K562 (cell line): Measurements from ENCODE around the gene GMNN. TPM values are rescaled to one million over a fixed set of nuclear protein-coding genes. Genes with fewer than 3 reads are reported as not detected.

ENCODE experiments used
- ATAC-seq: fragments of 200-7000 bp; cut with Tn5 transposase; 3 replicates; pipeline ENCODE4 v1.9.1; 2020; ENCODE audit warnings: moderate library complexity
- BruUV-seq: library from RNA; stranded (reverse); fragments of 400-500 nt; replicated peaks from 2 replicates; lab custom pipeline; 2021; lab: Mats Ljungman, UMichigan
- CTCF ChIA-PET: fragments of 300-600 bp; formaldehyde crosslinking; extraction: SDS; loops from one replicate; lab custom pipeline; 2021; ENCODE audit warnings: low intra/inter-chr PET ratio; lab: Yijun Ruan, JAX
- POLR2A ChIA-PET: fragments of 300-600, 350-650 bp; sonication (Branson Sonifier 250); formaldehyde crosslinking; extraction: SDS; loops from one replicate; lab custom pipeline; 2021; ENCODE audit warnings: antibody characterized with exemption, inconsistent platforms; lab: Yijun Ruan, JAX
- DNase-seq, 4 experiments: peaks; one replicate each; pipeline versions ENCODE4 v3.0.0 to v3.0.0-alpha.2; 2011 to 2018; ENCODE audit warnings: low spot score in 3 of 4, mixed read lengths in 3 of 4; ENCODE audit errors: extremely low read depth in 1 of 4
- FAIRE-seq: peaks from 2 replicates; lab custom pipeline; 2011; peaks lifted over from hg19 to GRCh38; lab: Jason Lieb, UNC
- H2AFZ ChIP-seq: 2 replicates; pipeline ENCODE4 v1.6.0; 2011; ENCODE audit warnings: low read depth, low read length, control low read depth, inconsistent platforms
- H3K27ac ChIP-seq: fragments of 200-600 bp; 3 replicates; pipeline ENCODE4 v1.8.0; 2011; ENCODE audit warnings: low read depth, mild to moderate bottlenecking, control low read depth, inconsistent platforms, low read length, moderate library complexity, mixed read lengths; ENCODE audit errors: extremely low read depth
- H3K27me3 ChIP-seq, 2 experiments: fragments of 300-600 bp in 1 of 2; 2 replicates in 1 of 2; 3 replicates in 1 of 2; pipeline versions ENCODE4 v1.6.0 to v1.8.0; 2011; ENCODE audit warnings: inconsistent platforms in 2 of 2, low read length in 2 of 2, mild to moderate bottlenecking in 1 of 2, mixed read lengths in 1 of 2, moderate library complexity in 1 of 2; ENCODE audit not compliant: control insufficient read depth in 2 of 2, insufficient read depth in 2 of 2
- H3K36me3 ChIP-seq: fragments of 300-600 bp; 3 replicates; pipeline ENCODE4 v1.8.0; 2011; ENCODE audit warnings: mild to moderate bottlenecking, low read length, inconsistent platforms; ENCODE audit not compliant: control insufficient read depth, insufficient read depth
- H3K4me1 ChIP-seq, 2 experiments: fragments of 200-600 bp in 1 of 2; replicated peaks in 1 of 2; 2 replicates in 1 of 2; 3 replicates in 1 of 2; pipeline versions ENCODE4 v1.5.1 to v1.8.0; 2011; ENCODE audit warnings: inconsistent platforms in 2 of 2, low read length in 2 of 2, mild to moderate bottlenecking in 1 of 2, mixed read lengths in 1 of 2, moderate library complexity in 1 of 2; ENCODE audit not compliant: control insufficient read depth in 2 of 2, insufficient read depth in 2 of 2
- H3K4me2 ChIP-seq: 2 replicates; pipeline ENCODE4 v1.6.1; 2011; ENCODE audit warnings: low read length, control low read depth, inconsistent platforms, mixed read lengths; ENCODE audit not compliant: insufficient read depth
- H3K4me3 ChIP-seq: fragments of 200-600 bp; sonication (generic), shearing (Covaris generic); 2 replicates; pipeline ENCODE4 v1.5.1; 2016; ENCODE audit warnings: control low read depth, inconsistent platforms
- H3K79me2 ChIP-seq: fragments of 200-600 bp; 3 replicates; pipeline ENCODE4 v1.8.0; 2011; ENCODE audit warnings: low read length, inconsistent platforms; ENCODE audit not compliant: control insufficient read depth, insufficient read depth
- H3K9ac ChIP-seq, 2 experiments: 2 replicates each; pipeline versions ENCODE4 v1.6.0 to v1.6.1; 2011; ENCODE audit warnings: low read depth in 2 of 2, low read length in 2 of 2, control low read depth in 1 of 2, inconsistent platforms in 1 of 2, mild to moderate bottlenecking in 1 of 2, mixed read lengths in 1 of 2; ENCODE audit not compliant: insufficient read depth in 1 of 2
- H3K9me1 ChIP-seq: one replicate; pipeline ENCODE4 v1.6.0; 2011; ENCODE audit warnings: inconsistent platforms, mild to moderate bottlenecking, low read length, moderate library complexity; ENCODE audit not compliant: control insufficient read depth, insufficient read depth
- H3K9me3 ChIP-seq: replicated peaks from 2 replicates; pipeline ENCODE4 v1.5.1; 2011; ENCODE audit warnings: low read depth, low read length, inconsistent platforms; ENCODE audit not compliant: control insufficient read depth, insufficient read depth
- H4K20me1 ChIP-seq: replicated peaks from 2 replicates; pipeline ENCODE4 v1.6.1; 2011; ENCODE audit warnings: low read length, inconsistent platforms, mixed read lengths; ENCODE audit not compliant: control insufficient read depth, insufficient read depth
- ATF1 ChIP-seq, 2 experiments: fragments of 450-650 bp in 1 of 2; IDR thresholded peaks; 2 replicates each; pipeline ENCODE4 v1.6.1; 2016; ENCODE audit warnings: missing compliant biosample characterization in 1 of 2, missing genetic modification characterization in 1 of 2
- BMI1 ChIP-seq: fragments of 150-350 bp; IDR thresholded peaks from 2 replicates; pipeline ENCODE4 v1.6.1; 2014; ENCODE audit warnings: low read length
- FIP1L1 ChIP-seq: fragments of 200-400 bp; formaldehyde crosslinking; IDR thresholded peaks from 2 replicates; pipeline ENCODE4 v1.6.1; 2018; ENCODE audit warnings: mild to moderate bottlenecking, low read depth, low read length; ENCODE audit not compliant: poor library complexity, severe bottlenecking
- KDM1A ChIP-seq, 2 experiments: fragments of 450-650 bp; IDR thresholded peaks; 2 replicates each; pipeline ENCODE4 v1.6.1; 2016; ENCODE audit warnings: mild to moderate bottlenecking in 2 of 2
- MAFK ChIP-seq: IDR thresholded peaks from 2 replicates; pipeline ENCODE4 v1.6.1; 2011; ENCODE audit warnings: low read length, improper control_type of control experiment
- PHB ChIP-seq: fragments of 250-450 bp; sonication (Bioruptor Pico); IDR thresholded peaks from 2 replicates; pipeline ENCODE4 v1.5.0; 2021
- RBM25 ChIP-seq: fragments of 200-400 bp; formaldehyde crosslinking; IDR thresholded peaks from 2 replicates; pipeline ENCODE4 v1.6.1; 2018; ENCODE audit warnings: low read length, low read depth, moderate library complexity; ENCODE audit not compliant: severe bottlenecking
- SLC30A9 ChIP-seq: fragments of 250-450 bp; sonication (Bioruptor Pico); IDR thresholded peaks from 2 replicates; pipeline ENCODE4 v1.8.0; 2022; ENCODE audit warnings: mild to moderate bottlenecking, moderate library complexity
- WHSC1 ChIP-seq: IDR thresholded peaks from one replicate; pipeline ENCODE4 v1.6.1; 2012; ENCODE audit warnings: low read length, control low read depth, inconsistent platforms
- ZNF140 ChIP-seq: fragments of 250-450 bp; sonication (Bioruptor Pico); IDR thresholded peaks from 2 replicates; pipeline ENCODE4 v1.8.0; 2021; ENCODE audit warnings: moderate library complexity, mild to moderate bottlenecking, inconsistent platforms
- ZNF707 ChIP-seq: fragments of 250-450 bp; sonication (Bioruptor Pico); conservative IDR thresholded peaks from 2 replicates; pipeline ENCODE4 v1.8.0; 2022; ENCODE audit warnings: inconsistent platforms, mild to moderate bottlenecking, moderate library complexity
- WGBS: fragments of 100-300 bp; shearing (Covaris generic); methylation state at CpG from one replicate; pipeline ENCODE4 v1.1.6; 2016; ENCODE audit warnings: low coverage, mixed read lengths; ENCODE audit not compliant: insufficient coverage; ENCODE audit errors: missing lambda C conversion rate; 5-methylcytosine and 5-hydroxymethylcytosine counted together
- in situ Hi-C: fragments of 300-500 bp; cut with MboI; formaldehyde crosslinking; loops from 4 replicates; pipeline ENCODE4 v1.15.0; 2018; ENCODE audit warnings: inconsistent platforms, mixed read lengths
- intact Hi-C: fragments of 100-400 bp; cut with micrococcal nuclease; formaldehyde crosslinking; loops from 2 replicates; pipeline ENCODE4 v1.14.2; 2022
- polyA plus RNA-seq, 8 experiments: library from polyadenylated mRNA; depleted of rRNA in 4 of 8; stranded (reverse) in 5 of 8; unstranded in 3 of 8; fragments of >200 nt; fragmentation: Nextera tagmentation in 2 of 8; fragmentation: Illumina TruSeq in 1 of 8; extraction: Ambion mirVana in 2 of 8; extraction: Trizol in 1 of 8; gene quantifications; 2 replicates each; pipeline versions ENCODE4 v1.2.1 to v1.2.3, GENCODE V29; 2011 to 2014; ENCODE audit warnings: inconsistent platforms in 1 of 8, missing spikeins in 1 of 8
- total RNA-seq, 7 experiments: library from RNA; depleted of rRNA in 6 of 7; stranded (reverse); fragments of >200 nt in 6 of 7; fragmentation: Illumina TruSeq in 2 of 7; extraction: Trizol in 2 of 7; gene quantifications; 2 replicates each; pipeline versions ENCODE4 v1.2.1 to v1.2.3, GENCODE V29; 2011 to 2021; ENCODE audit warnings: low replicate concordance in 1 of 7
- TF ChIP-seq, protein P1 (sequence below): sonication (generic); IDR thresholded peaks from 2 replicates; pipeline ENCODE4 v1.6.1; 2016
- TF ChIP-seq, protein P2 (sequence below): fragments of 450-650 bp; formaldehyde crosslinking; IDR thresholded peaks from 2 replicates; pipeline ENCODE4 v1.4.0; 2020; ENCODE audit warnings: mild to moderate bottlenecking, moderate library complexity

The GMNN gene
- total and polyA plus RNA-seq, 9 of the 15 experiments (the other 6 are each of a cell fraction or from before 2014, with no cell fraction given), result 144 to 370 (median 210) TPM

DNA sequence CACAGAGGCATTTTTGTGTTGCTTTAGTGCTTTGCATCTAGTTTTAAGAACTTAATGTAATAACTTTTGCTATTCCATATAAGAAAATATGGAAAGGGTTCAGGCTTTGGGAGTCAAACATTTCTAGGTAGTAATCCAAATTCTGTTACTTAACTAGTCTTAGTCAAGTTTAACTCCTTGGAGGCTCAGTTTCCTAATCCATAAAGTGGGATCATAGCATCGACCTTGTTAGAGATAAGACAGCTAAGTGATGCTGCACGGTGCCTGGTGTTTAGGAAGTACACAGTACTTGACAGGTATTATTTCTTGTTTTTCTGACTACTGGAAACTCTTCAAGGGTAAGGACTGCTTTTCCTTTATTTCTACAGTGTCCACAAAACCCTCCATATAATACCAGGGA lies 48.4 kb downstream of the GMNN start:
- 2% methylated on average over 2 of the region's 2 CpGs for WGBS
- no peak for ATAC-seq
- no peak for DNase-seq
- no peak overlapping the region for H2AFZ ChIP-seq
- H3K9ac ChIP-seq, result no peak overlapping the region
- H3K36me3 ChIP-seq, result no peaks in the 10 kb centered on the region
- no peak for FAIRE-seq
- H3K27ac ChIP-seq, result no peak overlapping the region
- H3K9me1 ChIP-seq, result no peaks in the 10 kb centered on the region
- no peaks in the 10 kb centered on the region for H3K9me3 ChIP-seq
- no peak for TF ChIP-seq BMI1
- TF ChIP-seq, protein P1, sequence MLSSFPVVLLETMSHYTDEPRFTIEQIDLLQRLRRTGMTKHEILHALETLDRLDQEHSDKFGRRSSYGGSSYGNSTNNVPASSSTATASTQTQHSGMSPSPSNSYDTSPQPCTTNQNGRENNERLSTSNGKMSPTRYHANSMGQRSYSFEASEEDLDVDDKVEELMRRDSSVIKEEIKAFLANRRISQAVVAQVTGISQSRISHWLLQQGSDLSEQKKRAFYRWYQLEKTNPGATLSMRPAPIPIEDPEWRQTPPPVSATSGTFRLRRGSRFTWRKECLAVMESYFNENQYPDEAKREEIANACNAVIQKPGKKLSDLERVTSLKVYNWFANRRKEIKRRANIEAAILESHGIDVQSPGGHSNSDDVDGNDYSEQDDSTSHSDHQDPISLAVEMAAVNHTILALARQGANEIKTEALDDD, result 0 out of 2 replicates have a peak, but pooled peaks have one; percentile 15
- peak; percentile 85 for TF ChIP-seq RBM25
- intact Hi-C loops (no loop called here), in situ Hi-C loops (no loop called here)
- no peaks in the 10 kb centered on the region for H4K20me1 ChIP-seq
- CTCF ChIA-PET, result no interaction called here
- H3K4me2 ChIP-seq, result no peak overlapping the region
- peaks cover 13% of the 10 kb centered on the region in 2 experiments; a peak in 4 of 5 replicates for H3K27me3 ChIP-seq
- BruUV-seq, result no TSS peak
- POLR2A ChIA-PET, result no interaction called here
- no peaks in the 10 kb centered on the region for H3K4me1 ChIP-seq
- no peak overlapping the region for H3K4me3 ChIP-seq
- H3K79me2 ChIP-seq, result no peaks in the 10 kb centered on the region

DNA sequence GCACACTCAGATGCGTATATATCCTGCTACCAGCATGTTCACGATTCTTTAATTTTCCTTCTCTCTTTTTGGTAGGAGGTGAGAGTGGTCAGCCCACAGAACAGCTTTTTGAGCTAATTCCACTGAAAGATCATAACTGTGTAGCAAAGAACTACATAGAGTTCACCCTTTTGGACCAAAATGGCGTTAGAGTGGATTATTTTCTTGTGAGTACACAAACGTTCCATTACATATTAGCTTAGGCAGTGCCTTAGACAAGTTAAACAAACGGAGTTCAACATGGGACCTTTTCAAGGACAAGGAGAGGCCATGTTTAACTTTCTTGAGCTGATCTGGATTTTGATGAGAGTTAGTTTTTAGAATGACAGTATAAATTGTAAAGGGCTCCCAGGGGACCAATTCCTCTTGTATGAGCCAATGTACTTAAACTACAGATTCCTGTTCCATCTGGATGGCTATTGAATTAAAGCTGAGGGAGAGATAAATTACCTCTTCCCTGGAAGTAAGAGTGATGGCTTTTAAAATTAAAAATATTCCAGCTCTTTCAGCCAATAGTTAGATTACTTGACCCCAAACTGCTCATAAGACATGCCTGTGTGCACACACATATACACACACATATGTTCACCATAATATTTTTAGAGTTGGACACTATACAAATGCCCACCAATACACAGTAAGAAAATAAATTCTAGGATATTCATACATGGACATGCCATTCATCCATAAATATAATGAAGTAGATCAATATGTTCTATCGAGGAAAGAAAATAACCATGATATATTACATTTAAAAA lies 49.6 kb downstream of the GMNN start:
- no TSS peak for BruUV-seq
- H3K4me2 ChIP-seq, result no peak overlapping the region
- WGBS, result 8% methylated on average over 6 of the region's 6 CpGs
- H3K27me3 ChIP-seq, result peaks cover 10 to 13% of the 10 kb centered on the region in 2 experiments; a peak in 4 of 5 replicates
- H3K9me1 ChIP-seq, result no peaks in the 10 kb centered on the region
- ATAC-seq (no peak), DNase-seq (no peak), FAIRE-seq (no peak)
- intact Hi-C loops, result no loop called here
- no peak overlapping the region for H2AFZ ChIP-seq
- ChIA-PET POLR2A (interaction anchor here (0.9 to 1.5 kb wide), 3 partner anchors 17 to 35 kb away, joined by 3 read pairs; no protein-coding TSS in a partner anchor), CTCF (no interaction called here)
- no peaks in the 10 kb centered on the region for H3K36me3 ChIP-seq
- H3K79me2 ChIP-seq, result no peaks in the 10 kb centered on the region
- H3K4me1 ChIP-seq, result no peaks in the 10 kb centered on the region
- H3K27ac ChIP-seq, result no peak overlapping the region
- H4K20me1 ChIP-seq, result no peaks in the 10 kb centered on the region
- no peak overlapping the region for H3K9ac ChIP-seq
- in situ Hi-C loops, result no loop called here
- TF ChIP-seq, protein P2, sequence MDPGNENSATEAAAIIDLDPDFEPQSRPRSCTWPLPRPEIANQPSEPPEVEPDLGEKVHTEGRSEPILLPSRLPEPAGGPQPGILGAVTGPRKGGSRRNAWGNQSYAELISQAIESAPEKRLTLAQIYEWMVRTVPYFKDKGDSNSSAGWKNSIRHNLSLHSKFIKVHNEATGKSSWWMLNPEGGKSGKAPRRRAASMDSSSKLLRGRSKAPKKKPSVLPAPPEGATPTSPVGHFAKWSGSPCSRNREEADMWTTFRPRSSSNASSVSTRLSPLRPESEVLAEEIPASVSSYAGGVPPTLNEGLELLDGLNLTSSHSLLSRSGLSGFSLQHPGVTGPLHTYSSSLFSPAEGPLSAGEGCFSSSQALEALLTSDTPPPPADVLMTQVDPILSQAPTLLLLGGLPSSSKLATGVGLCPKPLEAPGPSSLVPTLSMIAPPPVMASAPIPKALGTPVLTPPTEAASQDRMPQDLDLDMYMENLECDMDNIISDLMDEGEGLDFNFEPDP, result no peak
- TF ChIP-seq FIP1L1 (no peak), ZNF707 (CRISPR knock-in tag) (no peak), ZNF140 (CRISPR knock-in tag) (no peak), MAFK (no peak), ATF1 (CRISPR knock-in tag; IDR thresholded peaks at IDR 0.05) (no peak), ATF1 (tag; IDR thresholded peaks at IDR 0.05) (no peak), SLC30A9 (no peak), KDM1A (IDR thresholded peaks at IDR 0.05) (no peak), PHB (CRISPR knock-in tag) (no peak), WHSC1 (no peak)
- H3K9me3 ChIP-seq, result no peaks in the 10 kb centered on the region
- no peak overlapping the region for H3K4me3 ChIP-seq
